HG03045 (cell line): Measurements from ENCODE around the gene HSFX2.
"Not testable (repeated sequence)": the region's sequence is repeated elsewhere in the genome, so short reads cannot be mapped to it uniquely, and the experiment has no call there.

ENCODE experiments used
- ATAC-seq: cut with Tn5 transposase; IDR thresholded peaks from one replicate; pipeline ENCODE4 v1.9.1; 2021; ENCODE audit warnings: mild to moderate bottlenecking, moderate library complexity; ENCODE audit not compliant: unreplicated experiment

The HSFX2 gene

GRCh38 chrX:149595214-149595613 lies at the start of gene HSFX2:
HSFX2 (minus strand) TSS chrX:149595314; CDS start chrX:149594700, 614 bp downstream.
- not testable (repeated sequence) for ATAC-seq

- no peak for ATAC-seq
Measured at GRCh38 chrX:149643496-149643895, 48.4 kb upstream of the HSFX2 start.

GRCh38 chrX:149641835-149642234 lies 46.7 kb upstream of the HSFX2 start:
- ATAC-seq: no peak

- no peak for ATAC-seq
Measured at GRCh38 chrX:149641432-149641831, 46.3 kb upstream of the HSFX2 start.

GRCh38 chrX:149639568-149639967 lies 44.5 kb upstream of the HSFX2 start:
- ATAC-seq: no peak

- no peak for ATAC-seq
Measured at GRCh38 chrX:149638860-149639259, 43.7 kb upstream of the HSFX2 start.

- ATAC-seq: no peak
Measured at GRCh38 chrX:149633511-149633910, 38.4 kb upstream of the HSFX2 start.

- ATAC-seq: peak; percentile 92
Measured at GRCh38 chrX:149631234-149632165, 36.4 kb upstream of the HSFX2 start, which contains the start of gene TMEM185A. TMEM185A (minus strand) TSS chrX:149631792; CDS start chrX:149631580, 212 bp downstream.

GRCh38 chrX:149630681-149631233 lies 35.6 kb upstream of the HSFX2 start:
- no peak for ATAC-seq

- no peak for ATAC-seq
Measured at GRCh38 chrX:149629730-149630387, 34.7 kb upstream of the HSFX2 start.

- no peak for ATAC-seq
Measured at GRCh38 chrX:149628768-149629167, 33.7 kb upstream of the HSFX2 start.

- ATAC-seq: no peak
Measured at GRCh38 chrX:149628280-149628679, 33.2 kb upstream of the HSFX2 start.

GRCh38 chrX:149626829-149627228 lies 31.7 kb upstream of the HSFX2 start:
- not testable (repeated sequence) for ATAC-seq

- not testable (repeated sequence) for ATAC-seq
Measured at GRCh38 chrX:149619662-149620061, 24.5 kb upstream of the HSFX2 start.

GRCh38 chrX:149618871-149619270 lies 23.8 kb upstream of the HSFX2 start:
- no peak for ATAC-seq

GRCh38 chrX:149611623-149612175 lies 16.6 kb upstream of the HSFX2 start:
- ATAC-seq: no peak

GRCh38 chrX:149610511-149610910 lies 15.4 kb upstream of the HSFX2 start:
- no peak for ATAC-seq

- no peak for ATAC-seq
Measured at GRCh38 chrX:149607699-149608098, 12.6 kb upstream of the HSFX2 start.

GRCh38 chrX:149605248-149605885 lies 10.3 kb upstream of the HSFX2 start:
- not testable (repeated sequence) for ATAC-seq

- not testable (repeated sequence) for ATAC-seq
Measured at GRCh38 chrX:149598603-149599002, 3.5 kb upstream of the HSFX2 start.

- not testable (repeated sequence) for ATAC-seq
Measured at GRCh38 chrX:149595943-149596342, 829 bp upstream of the HSFX2 start.
